Measurements from ENCODE around the gene PSMD13.

DNA sequence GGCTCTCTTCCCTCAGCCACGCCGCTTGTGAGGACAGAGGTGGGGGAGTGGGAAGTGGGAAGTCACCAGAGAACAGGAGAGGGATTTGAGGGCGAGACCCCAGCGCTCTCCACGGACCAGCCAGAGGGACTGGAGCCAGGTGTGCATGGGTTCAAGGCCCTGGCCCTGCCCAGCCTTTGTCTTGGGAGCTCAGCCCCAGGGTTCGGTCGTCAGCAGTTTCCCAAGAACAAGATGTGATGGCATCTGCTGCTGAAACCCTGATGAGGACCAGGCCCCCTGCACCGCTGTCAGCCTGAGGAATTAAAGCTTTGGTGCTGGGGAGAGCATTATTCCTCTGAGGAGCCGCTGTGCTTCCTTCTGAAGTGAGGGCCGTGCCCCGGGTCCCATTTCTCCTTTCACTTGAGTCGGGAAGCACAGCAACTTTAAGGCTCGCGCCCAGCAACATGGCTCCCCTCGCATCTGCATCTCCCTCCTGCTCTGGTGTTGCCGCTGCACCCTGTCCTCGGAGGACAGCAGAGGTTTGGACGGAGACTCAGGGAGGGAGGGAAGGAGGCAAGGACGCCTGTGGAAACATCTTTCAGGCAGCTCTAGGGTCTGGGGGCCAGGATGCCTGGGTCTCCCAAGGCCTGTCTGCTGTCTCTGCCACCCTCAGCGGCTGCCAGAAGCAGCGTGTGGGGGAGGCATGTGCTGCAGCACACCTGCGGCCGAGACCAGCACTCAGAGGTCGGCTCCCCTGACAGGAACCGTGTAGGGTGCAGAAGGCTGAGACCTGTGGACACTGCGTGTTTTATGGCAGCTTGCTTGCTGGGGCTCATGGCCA is 58.8 kb downstream of the PSMD13 start:
- TF ChIP-seq, protein P1, sequence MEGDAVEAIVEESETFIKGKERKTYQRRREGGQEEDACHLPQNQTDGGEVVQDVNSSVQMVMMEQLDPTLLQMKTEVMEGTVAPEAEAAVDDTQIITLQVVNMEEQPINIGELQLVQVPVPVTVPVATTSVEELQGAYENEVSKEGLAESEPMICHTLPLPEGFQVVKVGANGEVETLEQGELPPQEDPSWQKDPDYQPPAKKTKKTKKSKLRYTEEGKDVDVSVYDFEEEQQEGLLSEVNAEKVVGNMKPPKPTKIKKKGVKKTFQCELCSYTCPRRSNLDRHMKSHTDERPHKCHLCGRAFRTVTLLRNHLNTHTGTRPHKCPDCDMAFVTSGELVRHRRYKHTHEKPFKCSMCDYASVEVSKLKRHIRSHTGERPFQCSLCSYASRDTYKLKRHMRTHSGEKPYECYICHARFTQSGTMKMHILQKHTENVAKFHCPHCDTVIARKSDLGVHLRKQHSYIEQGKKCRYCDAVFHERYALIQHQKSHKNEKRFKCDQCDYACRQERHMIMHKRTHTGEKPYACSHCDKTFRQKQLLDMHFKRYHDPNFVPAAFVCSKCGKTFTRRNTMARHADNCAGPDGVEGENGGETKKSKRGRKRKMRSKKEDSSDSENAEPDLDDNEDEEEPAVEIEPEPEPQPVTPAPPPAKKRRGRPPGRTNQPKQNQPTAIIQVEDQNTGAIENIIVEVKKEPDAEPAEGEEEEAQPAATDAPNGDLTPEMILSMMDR (IDR thresholded peaks at IDR 0.05), result no peak
- TF ChIP-seq POLR2A (IDR thresholded peaks at IDR 0.05), result no peak

Measured in upper lobe of left lung (tissue), 4 donors.